Measurements from ENCODE around the gene CD244. TPM values are rescaled to one million over a fixed set of nuclear protein-coding genes. Genes with fewer than 3 reads are reported as not detected.

CD244 gene
- total RNA-seq, 5 donors from 2014 or later (not counting 1 experiment from before 2014, with no cell fraction given) = 1.1 to 12.4 (median 2.9) TPM

DNA sequence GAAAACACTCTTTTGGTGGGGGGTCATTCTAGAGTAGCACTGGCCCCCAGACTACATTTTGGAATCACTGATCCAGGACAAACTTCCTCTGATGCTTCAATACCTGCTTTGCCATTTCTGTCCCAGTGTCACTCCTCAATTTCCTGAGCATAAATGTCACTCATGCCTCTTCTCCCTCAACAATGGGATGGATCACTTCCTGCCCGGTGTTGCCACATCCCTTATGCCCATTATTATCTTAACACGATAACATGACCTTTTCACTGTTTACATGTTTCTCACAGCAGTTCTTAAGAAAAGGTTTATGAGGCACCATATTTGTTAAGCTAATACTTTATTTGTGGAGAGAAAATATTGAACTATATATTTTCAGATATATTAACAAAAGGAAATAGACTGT lies 26.2 kb upstream of the CD244 start:
- H3K4me1 Mint-ChIP-seq = no peaks in the 10 kb centered on the region
- WGBS (ENCODE audit: insufficient coverage) = no CpG with 5 or more reads among the region's 2 CpGs
- peaks cover 0 to 9% of the 10 kb centered on the region in 2 experiments for H3K27me3 ChIP-seq (replicated peaks in 1 of 2; ENCODE audit: control insufficient read depth in 2 of 2, extremely low read depth in 1 of 2, insufficient read depth in 2 of 2, low read length in 1 of 2)

DNA sequence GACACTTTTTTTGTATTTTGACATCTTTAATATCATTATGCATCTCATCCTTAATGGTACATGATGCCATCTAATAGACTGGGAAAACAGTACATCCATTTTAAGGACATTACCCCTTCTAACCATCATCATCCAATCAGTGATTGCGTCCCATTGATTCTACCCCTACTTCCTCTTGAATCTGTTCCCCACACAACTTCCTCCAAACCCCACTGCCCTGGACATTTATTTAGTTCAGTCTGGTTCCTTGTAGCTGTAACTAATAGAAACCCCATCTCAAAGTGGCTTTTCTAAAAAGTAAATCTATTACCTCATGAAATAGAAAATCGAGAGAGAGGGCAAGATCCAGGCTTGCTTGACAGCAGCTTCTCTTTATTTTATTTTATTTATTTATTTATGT lies 24.4 kb upstream of the CD244 start:
- ATAC-seq (replicated peaks in 1 of 4) = no peak
- ChIA-PET POLR2A (no interaction called here), CTCF (interaction anchor here in 1 of 2 donors (0.6 kb wide), 1 partner anchor 104 kb away, joined by 4 read pairs; no protein-coding TSS in a partner anchor)
- no peak for DNase-seq
- Histone ChIP-seq H3K4me1 (ENCODE audit: control insufficient read depth in 1 of 2, extremely low read depth in 1 of 2, insufficient read depth in 2 of 2, low read length in 2 of 2) (no peaks in the 10 kb centered on the region), H3K27me3 (replicated peaks in 1 of 2; ENCODE audit: control insufficient read depth in 2 of 2, extremely low read depth in 1 of 2, insufficient read depth in 2 of 2, low read length in 1 of 2) (peaks cover 0 to 7% of the 10 kb centered on the region in 2 experiments), H3K9me3 (no peaks in the 10 kb centered on the region), H3K4me3 (ENCODE audit: control insufficient read depth in 1 of 2, extremely low read depth in 1 of 2, low read length in 1 of 2) (no peak overlapping the region), H3K27ac (ENCODE audit: low read length) (no peak overlapping the region), H3K36me3 (ENCODE audit: control insufficient read depth in 2 of 2, extremely low read depth in 1 of 2, insufficient read depth in 1 of 2, low read length in 1 of 2) (no peaks in the 10 kb centered on the region)
- H3K4me1 Mint-ChIP-seq = no peaks in the 10 kb centered on the region
- H3K27ac Mint-ChIP-seq = no peak overlapping the region
- 100% methylated on average over 1 of the region's 2 CpGs for WGBS (ENCODE audit: insufficient coverage)
- H3K9me3 Mint-ChIP-seq = no peaks in the 10 kb centered on the region
- no peaks in the 10 kb centered on the region for H3K36me3 Mint-ChIP-seq
- peaks cover 3 to 5% of the 10 kb centered on the region in 2 donors for H3K27me3 Mint-ChIP-seq
- H3K4me3 Mint-ChIP-seq = no peak overlapping the region

More for the DNA sequence above, 26.2 kb upstream of the CD244 start:
- Histone ChIP-seq H3K27ac (ENCODE audit: low read length) (no peak overlapping the region), H3K4me3 (ENCODE audit: control insufficient read depth in 1 of 2, extremely low read depth in 1 of 2, low read length in 1 of 2) (no peak overlapping the region), H3K36me3 (ENCODE audit: control insufficient read depth in 2 of 2, extremely low read depth in 1 of 2, insufficient read depth in 1 of 2, low read length in 1 of 2) (no peaks in the 10 kb centered on the region), H3K9me3 (no peaks in the 10 kb centered on the region), H3K4me1 (ENCODE audit: control insufficient read depth in 1 of 2, extremely low read depth in 1 of 2, insufficient read depth in 2 of 2, low read length in 2 of 2) (no peaks in the 10 kb centered on the region)
- H3K4me3 Mint-ChIP-seq = no peak overlapping the region
- H3K27me3 Mint-ChIP-seq = peaks cover 3 to 6% of the 10 kb centered on the region in 2 donors
- peaks cover 4% of the 10 kb centered on the region for H3K36me3 Mint-ChIP-seq
- DNase-seq = no peak
- POLR2A ChIA-PET = interaction anchor here in 1 of 2 donors (0.6 kb wide), 1 partner anchor 1096 kb away, joined by 4 read pairs; no protein-coding TSS in a partner anchor
- CTCF ChIA-PET = interaction anchor here in 1 of 2 donors (0.7 kb wide), 1 partner anchor 12 kb away, joined by 3 read pairs; no protein-coding TSS in a partner anchor
- H3K27ac Mint-ChIP-seq = no peak overlapping the region
- peaks cover 4 to 6% (median 5%) of the 10 kb centered on the region in 3 donors for H3K9me3 Mint-ChIP-seq
- ATAC-seq (replicated peaks in 1 of 4) = no peak

DNA sequence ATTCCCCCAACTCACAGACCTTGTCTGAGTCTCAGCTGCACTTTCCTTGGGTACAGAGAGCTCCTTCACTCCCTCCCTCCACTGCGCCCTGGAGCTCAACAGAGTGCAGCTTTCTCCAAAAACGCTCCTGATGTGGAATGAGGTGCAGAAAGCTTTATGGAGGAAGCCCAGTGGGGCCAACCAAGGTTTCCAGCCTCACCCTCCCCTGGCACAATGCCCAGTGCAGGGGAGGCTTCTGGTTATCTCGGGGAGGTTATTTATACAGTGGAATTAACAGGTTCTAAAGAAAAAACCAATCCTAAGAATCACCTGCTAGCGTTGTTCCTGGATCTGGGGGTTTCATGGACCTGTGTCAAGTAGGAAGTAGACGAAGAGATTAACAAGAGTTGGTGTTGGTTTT lies 22.4 kb upstream of the CD244 start, which contains the start of gene ITLN1:
TSS of gene ITLN1 (minus strand) at position 139 of the 400 bp plus-strand sequence. CDS start 303 bp downstream, outside the sequence.
- no peak for ATAC-seq (replicated peaks in 1 of 4)
- CTCF ChIA-PET = interaction anchor here in 1 of 2 donors (0.9 kb wide), 1 partner anchor 48 kb away, joined by 3 read pairs; no protein-coding TSS in a partner anchor
- WGBS (ENCODE audit: insufficient coverage) = no CpG with 5 or more reads among the region's 5 CpGs

DNA sequence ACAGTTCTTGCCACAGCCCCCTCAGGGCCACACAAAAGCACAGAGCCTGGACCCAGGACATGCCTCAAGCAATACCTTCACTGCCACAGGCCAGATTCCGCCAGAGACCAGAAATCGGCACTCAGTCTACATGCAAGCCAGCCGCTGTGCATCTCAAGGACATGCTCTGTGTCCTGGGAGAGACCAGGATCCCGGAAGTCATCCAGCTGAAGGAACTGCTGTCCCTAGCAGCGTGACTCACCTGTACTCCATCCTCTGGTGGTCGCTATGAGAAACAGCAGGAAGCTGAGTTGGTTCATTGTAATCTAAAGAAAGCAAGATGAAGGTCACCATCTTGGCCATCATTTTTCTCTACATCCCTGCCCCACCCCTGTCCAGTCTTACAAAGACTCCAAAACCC lies 21.9 kb upstream of the CD244 start:
- Mint-ChIP-seq H3K27ac (no peak overlapping the region), H3K27me3 (peaks cover 1 to 3% of the 10 kb centered on the region in 2 donors), H3K36me3 (no peaks in the 10 kb centered on the region), H3K9me3 (no peaks in the 10 kb centered on the region), H3K4me1 (no peaks in the 10 kb centered on the region), H3K4me3 (no peak overlapping the region)
- Histone ChIP-seq H3K4me1 (ENCODE audit: control insufficient read depth in 1 of 2, extremely low read depth in 1 of 2, insufficient read depth in 2 of 2, low read length in 2 of 2) (no peaks in the 10 kb centered on the region), H3K4me3 (ENCODE audit: control insufficient read depth in 1 of 2, extremely low read depth in 1 of 2, low read length in 1 of 2) (no peak overlapping the region), H3K36me3 (ENCODE audit: control insufficient read depth in 2 of 2, extremely low read depth in 1 of 2, insufficient read depth in 1 of 2, low read length in 1 of 2) (no peaks in the 10 kb centered on the region), H3K9me3 (no peaks in the 10 kb centered on the region), H3K27me3 (replicated peaks in 1 of 2; ENCODE audit: control insufficient read depth in 2 of 2, extremely low read depth in 1 of 2, insufficient read depth in 2 of 2, low read length in 1 of 2) (peaks cover 0 to 3% of the 10 kb centered on the region in 2 experiments), H3K27ac (ENCODE audit: low read length) (no peak overlapping the region)
- WGBS (ENCODE audit: insufficient coverage) = 92% methylated on average over 3 of the region's 6 CpGs
- CTCF ChIA-PET = interaction anchor here in 1 of 2 donors (0.9 kb wide), 1 partner anchor 48 kb away, joined by 3 read pairs; no protein-coding TSS in a partner anchor
- POLR2A ChIA-PET = no interaction called here
- DNase-seq (peak in 1 of 35 experiments; percentile 20), ATAC-seq (replicated peaks in 1 of 4) (peak in 2 of 4 experiments; percentile 32 to 51)

More for the DNA sequence above, 22.4 kb upstream of the CD244 start, which contains the start of gene ITLN1:
- no peak for DNase-seq
- POLR2A ChIA-PET = no interaction called here
- no peak within 1 kb of the TSS for H3K27ac ChIP-seq (ENCODE audit: low read length)
- H3K4me3 ChIP-seq (ENCODE audit: control insufficient read depth in 1 of 2, extremely low read depth in 1 of 2, low read length in 1 of 2) = no peak within 1 kb of the TSS
- Mint-ChIP-seq H3K36me3 (no peaks in the 10 kb centered on the region), H3K9me3 (no peaks in the 10 kb centered on the region), H3K27ac (no peak within 1 kb of the TSS), H3K4me1 (no peaks in the 10 kb centered on the region), H3K4me3 (no peak within 1 kb of the TSS), H3K27me3 (peaks cover 1 to 3% of the 10 kb centered on the region in 2 donors)
- no peaks in the 10 kb centered on the region for H3K9me3 ChIP-seq
- H3K36me3 ChIP-seq (ENCODE audit: control insufficient read depth in 2 of 2, extremely low read depth in 1 of 2, insufficient read depth in 1 of 2, low read length in 1 of 2) = no peaks in the 10 kb centered on the region
- no peaks in the 10 kb centered on the region for H3K4me1 ChIP-seq (ENCODE audit: control insufficient read depth in 1 of 2, extremely low read depth in 1 of 2, insufficient read depth in 2 of 2, low read length in 2 of 2)
- peaks cover 0 to 3% of the 10 kb centered on the region in 2 experiments for H3K27me3 ChIP-seq (replicated peaks in 1 of 2; ENCODE audit: control insufficient read depth in 2 of 2, extremely low read depth in 1 of 2, insufficient read depth in 2 of 2, low read length in 1 of 2)

DNA sequence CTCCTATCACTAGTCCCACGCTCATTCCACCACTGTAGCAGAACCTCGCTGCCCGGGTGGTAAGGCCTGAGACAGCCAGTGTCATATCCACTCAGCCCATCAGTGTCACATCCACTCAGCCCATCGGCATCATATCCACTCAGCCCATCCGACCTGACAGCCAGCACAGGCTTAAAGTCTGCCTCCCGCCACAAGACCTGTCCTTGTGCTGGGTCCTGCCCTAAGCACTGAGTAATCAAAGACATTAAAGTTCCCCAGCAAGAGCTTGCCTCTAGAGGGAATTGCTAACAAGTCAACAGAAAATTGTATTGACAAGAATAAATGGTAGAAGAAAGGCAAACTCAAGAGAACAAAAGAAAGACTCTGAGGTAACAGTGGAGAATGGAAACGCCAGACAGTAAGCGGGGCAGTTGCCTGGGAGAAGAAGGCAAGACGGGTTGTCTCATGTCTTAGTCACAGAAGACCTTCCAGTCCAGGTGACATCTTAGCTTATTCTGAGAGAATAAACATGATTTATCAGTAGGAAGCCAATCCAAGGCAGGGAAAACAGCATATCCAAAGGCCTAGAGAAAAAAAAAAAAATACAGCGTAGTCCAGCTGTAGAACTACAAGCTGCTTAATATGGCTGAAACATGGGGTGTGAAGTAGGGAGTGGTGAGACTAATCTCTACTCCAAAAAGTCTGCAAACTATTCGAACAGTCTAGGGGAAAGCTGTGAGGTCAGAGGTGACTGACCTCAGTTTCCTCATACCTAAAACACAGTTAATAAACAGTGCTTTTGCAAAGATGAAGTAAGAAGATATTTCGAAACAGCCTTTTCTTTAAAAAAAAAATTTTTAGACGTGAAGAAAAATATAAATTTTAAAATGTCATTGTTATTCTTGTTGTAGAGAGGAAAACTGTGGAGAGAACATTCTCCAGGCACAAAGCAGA lies 21.2 kb upstream of the CD244 start:
- Histone ChIP-seq H3K9me3 (no peaks in the 10 kb centered on the region), H3K27ac (ENCODE audit: low read length) (no peak overlapping the region), H3K4me1 (ENCODE audit: control insufficient read depth in 1 of 2, extremely low read depth in 1 of 2, insufficient read depth in 2 of 2, low read length in 2 of 2) (no peaks in the 10 kb centered on the region), H3K27me3 (replicated peaks in 1 of 2; ENCODE audit: control insufficient read depth in 2 of 2, extremely low read depth in 1 of 2, insufficient read depth in 2 of 2, low read length in 1 of 2) (no peaks in the 10 kb centered on the region), H3K36me3 (ENCODE audit: control insufficient read depth in 2 of 2, extremely low read depth in 1 of 2, insufficient read depth in 1 of 2, low read length in 1 of 2) (no peaks in the 10 kb centered on the region), H3K4me3 (ENCODE audit: control insufficient read depth in 1 of 2, extremely low read depth in 1 of 2, low read length in 1 of 2) (no peak overlapping the region)
- no peak overlapping the region for H3K4me3 Mint-ChIP-seq
- WGBS (ENCODE audit: insufficient coverage) = 95% methylated on average over 9 of the region's 13 CpGs
- no peaks in the 10 kb centered on the region for H3K9me3 Mint-ChIP-seq
- ChIA-PET POLR2A (no interaction called here), CTCF (interaction anchor here in 1 of 2 donors (0.6 to 0.9 kb wide), 2 partner anchors 47 to 87 kb away, joined by 3 to 5 read pairs; no protein-coding TSS in a partner anchor)
- peaks cover 6% of the 10 kb centered on the region in 3 donors for H3K4me1 Mint-ChIP-seq
- H3K27me3 Mint-ChIP-seq = peaks cover under 1% of the 10 kb centered on the region in 2 donors
- H3K27ac Mint-ChIP-seq = no peak overlapping the region
- H3K36me3 Mint-ChIP-seq = no peaks in the 10 kb centered on the region
- ATAC-seq (replicated peaks in 1 of 4) (no peak), DNase-seq (no peak)

DNA sequence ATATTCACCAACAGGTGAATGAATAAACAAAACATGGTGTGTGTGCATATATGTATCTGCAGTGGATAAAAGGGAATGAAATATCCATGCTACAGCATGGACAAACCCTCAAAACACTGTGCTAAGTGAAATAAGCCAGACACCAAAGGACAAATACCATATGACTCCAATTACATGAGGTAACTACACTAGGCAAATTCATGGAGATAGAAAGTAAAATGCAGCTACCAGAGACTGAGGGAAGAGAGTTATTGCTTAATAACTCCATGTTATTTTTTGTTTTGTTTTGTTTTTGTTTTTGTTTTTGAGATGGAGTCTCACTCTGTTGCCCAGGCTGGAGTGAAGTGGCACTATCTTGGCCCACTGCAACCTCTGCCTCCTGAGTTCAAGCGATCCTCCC lies 19.9 kb upstream of the CD244 start:
- no peaks in the 10 kb centered on the region for H3K36me3 ChIP-seq (ENCODE audit: control insufficient read depth in 2 of 2, extremely low read depth in 1 of 2, insufficient read depth in 1 of 2, low read length in 1 of 2)
- H3K9me3 Mint-ChIP-seq = no peaks in the 10 kb centered on the region
- ChIA-PET POLR2A (no interaction called here), CTCF (no interaction called here)
- ATAC-seq (replicated peaks in 1 of 4) (no peak), DNase-seq (no peak)
- no peak overlapping the region for H3K27ac Mint-ChIP-seq
- H3K27me3 ChIP-seq (replicated peaks in 1 of 2; ENCODE audit: control insufficient read depth in 2 of 2, extremely low read depth in 1 of 2, insufficient read depth in 2 of 2, low read length in 1 of 2) = no peaks in the 10 kb centered on the region
- H3K4me3 ChIP-seq (ENCODE audit: control insufficient read depth in 1 of 2, extremely low read depth in 1 of 2, low read length in 1 of 2) = no peak overlapping the region
- peaks cover 0 to 10% of the 10 kb centered on the region in 2 experiments for H3K4me1 ChIP-seq (ENCODE audit: control insufficient read depth in 1 of 2, extremely low read depth in 1 of 2, insufficient read depth in 2 of 2, low read length in 2 of 2)
- H3K27ac ChIP-seq (ENCODE audit: low read length) = no peak overlapping the region
- H3K36me3 Mint-ChIP-seq = no peaks in the 10 kb centered on the region
- no peaks in the 10 kb centered on the region for H3K27me3 Mint-ChIP-seq
- no CpG with 5 or more reads among the region's 1 CpG for WGBS (ENCODE audit: insufficient coverage)
- peaks cover 7 to 8% (median 8%) of the 10 kb centered on the region in 3 donors for H3K4me1 Mint-ChIP-seq
- no peaks in the 10 kb centered on the region for H3K9me3 ChIP-seq
- H3K4me3 Mint-ChIP-seq = no peak overlapping the region

All from T-cell (primary cell).